Osteocyte (in vitro differentiated cells): Measurements from ENCODE around the gene POU6F1. TPM values are rescaled to one million over a fixed set of nuclear protein-coding genes. Genes with fewer than 3 reads are reported as not detected.

Experiments
- DNase-seq: peaks from one replicate; pipeline ENCODE4 v3.0.0; 2021; ENCODE audit warnings: mixed read lengths; ENCODE audit not compliant: unreplicated experiment; ENCODE audit errors: extremely low spot score
- H3K27ac Mint-ChIP-seq: one replicate; pipeline ENCODE4 v1.8.0; 2021; ENCODE audit warnings: mild to moderate bottlenecking, mixed read lengths; ENCODE audit not compliant: unreplicated experiment
- H3K27me3 Mint-ChIP-seq: one replicate; pipeline ENCODE4 v1.8.0; 2021; ENCODE audit warnings: mixed read lengths; ENCODE audit not compliant: unreplicated experiment
- H3K36me3 Mint-ChIP-seq: one replicate; pipeline ENCODE4 v1.8.0; 2021; ENCODE audit warnings: mixed read lengths; ENCODE audit not compliant: unreplicated experiment
- H3K4me1 Mint-ChIP-seq: one replicate; pipeline ENCODE4 v1.8.0; 2021; ENCODE audit warnings: mixed read lengths; ENCODE audit not compliant: unreplicated experiment
- H3K4me3 Mint-ChIP-seq: one replicate; pipeline ENCODE4 v1.8.0; 2021; ENCODE audit warnings: mild to moderate bottlenecking, moderate library complexity, mixed read lengths; ENCODE audit not compliant: unreplicated experiment
- H3K9me3 Mint-ChIP-seq: one replicate; pipeline ENCODE4 v1.8.0; 2021; ENCODE audit warnings: mixed read lengths; ENCODE audit not compliant: unreplicated experiment
- CTCF ChIP-seq: fragments of 200-600 bp; sonication (generic); IDR thresholded peaks from 2 replicates; pipeline ENCODE4 v1.5.0; 2021; ENCODE audit warnings: antibody characterized with exemption, mild to moderate bottlenecking, moderate library complexity
- total RNA-seq: library from RNA; stranded (reverse); gene quantifications from 2 replicates; pipeline ENCODE4 v1.2.1, GENCODE V29; 2021

The POU6F1 gene
- total RNA-seq, 1 donor from 2014 or later, result 19.2 TPM

GRCh38 chr12:51218607-51219161 is 822 bp upstream of the POU6F1 start:
- Mint-ChIP-seq H3K36me3 (no peaks in the 10 kb centered on the region), H3K4me1 (peaks cover 18% of the 10 kb centered on the region), H3K4me3 (peak overlapping the region; percentile 80), H3K27ac (peak overlapping the region; percentile 92), H3K9me3 (no peaks in the 10 kb centered on the region), H3K27me3 (no peaks in the 10 kb centered on the region)
- DNase-seq, result no peak
- TF ChIP-seq CTCF, result no peak

- H3K4me3 Mint-ChIP-seq, result peak overlapping the region; percentile 80
- H3K4me1 Mint-ChIP-seq, result peaks cover 18% of the 10 kb centered on the region
- no peaks in the 10 kb centered on the region for H3K9me3 Mint-ChIP-seq
- peak; percentile 31 for TF ChIP-seq CTCF
- H3K27ac Mint-ChIP-seq, result peak overlapping the region; percentile 79
- no peaks in the 10 kb centered on the region for H3K36me3 Mint-ChIP-seq
- H3K27me3 Mint-ChIP-seq, result no peaks in the 10 kb centered on the region
- no peak for DNase-seq
Measured at GRCh38 chr12:51217133-51217967, 512 bp downstream of the POU6F1 start.

GRCh38 chr12:51216642-51217041 is 1.2 kb downstream of the POU6F1 start:
- Mint-ChIP-seq H3K36me3 (no peaks in the 10 kb centered on the region), H3K27me3 (no peaks in the 10 kb centered on the region), H3K9me3 (no peaks in the 10 kb centered on the region), H3K4me3 (peak overlapping the region; percentile 75), H3K27ac (peak overlapping the region; percentile 79), H3K4me1 (peaks cover 18% of the 10 kb centered on the region)
- no peak for DNase-seq
- TF ChIP-seq CTCF, result no peak

- Mint-ChIP-seq H3K4me1 (peaks cover 18% of the 10 kb centered on the region), H3K9me3 (no peaks in the 10 kb centered on the region), H3K27ac (no peak overlapping the region), H3K36me3 (peaks cover 5% of the 10 kb centered on the region), H3K27me3 (no peaks in the 10 kb centered on the region), H3K4me3 (no peak overlapping the region)
- no peak for TF ChIP-seq CTCF
- DNase-seq, result no peak
Measured at GRCh38 chr12:51214895-51215294, 3.0 kb downstream of the POU6F1 start.

GRCh38 chr12:51210690-51211395 is 7.0 kb downstream of the POU6F1 start:
- no peak for TF ChIP-seq CTCF
- no peak overlapping the region for H3K4me3 Mint-ChIP-seq
- H3K36me3 Mint-ChIP-seq, result peaks cover 10% of the 10 kb centered on the region
- no peaks in the 10 kb centered on the region for H3K9me3 Mint-ChIP-seq
- no peaks in the 10 kb centered on the region for H3K4me1 Mint-ChIP-seq
- no peaks in the 10 kb centered on the region for H3K27me3 Mint-ChIP-seq
- DNase-seq, result no peak
- no peak overlapping the region for H3K27ac Mint-ChIP-seq
